ENCODE results near the gene LDLRAD3. TPM values are rescaled to one million over a fixed set of nuclear protein-coding genes. Genes with fewer than 3 reads are reported as not detected.

LDLRAD3 gene
- total RNA-seq, 4 donors from 2014 or later = 10.2 to 41.9 (median 19.8) TPM

GRCh38 chr11:36191941-36192340 lies 248.1 kb downstream of the LDLRAD3 start:
- Histone ChIP-seq H3K27me3 (no peaks in the 10 kb centered on the region), H3K9me3 (no peaks in the 10 kb centered on the region), H3K4me1 (no peaks in the 10 kb centered on the region), H3K36me3 (no peaks in the 10 kb centered on the region), H3K27ac (no peak overlapping the region), H3K4me3 (no peak overlapping the region)
- DNase-seq = no peak
- TF ChIP-seq POLR2A (IDR thresholded peaks at IDR 0.05) (no peak), CTCF (IDR thresholded peaks at IDR 0.05) (no peak)
- intact Hi-C loops (cut with DNase I; ENCODE audit: low total_unique reads) = no loop called here

- no peaks in the 10 kb centered on the region for H3K9me3 ChIP-seq
- intact Hi-C loops (cut with DNase I; ENCODE audit: low total_unique reads) = no loop called here
- H3K27me3 ChIP-seq = no peaks in the 10 kb centered on the region
- H3K36me3 ChIP-seq = no peaks in the 10 kb centered on the region
- H3K27ac ChIP-seq = no peak overlapping the region
- DNase-seq = no peak
- no peak overlapping the region for H3K4me3 ChIP-seq
- no peak for TF ChIP-seq POLR2A (IDR thresholded peaks at IDR 0.05)
- no peaks in the 10 kb centered on the region for H3K4me1 ChIP-seq
Measured at GRCh38 chr11:36192425-36193289, 248.8 kb downstream of the LDLRAD3 start.

GRCh38 chr11:36193290-36193619 lies 249.4 kb downstream of the LDLRAD3 start:
- TF ChIP-seq CTCF (IDR thresholded peaks at IDR 0.05) (no peak), POLR2A (IDR thresholded peaks at IDR 0.05) (no peak)
- Histone ChIP-seq H3K36me3 (no peaks in the 10 kb centered on the region), H3K4me1 (no peaks in the 10 kb centered on the region), H3K9me3 (no peaks in the 10 kb centered on the region), H3K4me3 (no peak overlapping the region), H3K27ac (no peak overlapping the region), H3K27me3 (no peaks in the 10 kb centered on the region)
- no peak for DNase-seq
- intact Hi-C loops (cut with DNase I; ENCODE audit: low total_unique reads) = no loop called here

GRCh38 chr11:36193721-36194120 lies 249.9 kb downstream of the LDLRAD3 start:
- no peaks in the 10 kb centered on the region for H3K9me3 ChIP-seq
- no peak overlapping the region for H3K27ac ChIP-seq
- TF ChIP-seq CTCF (IDR thresholded peaks at IDR 0.05) (no peak), POLR2A (IDR thresholded peaks at IDR 0.05) (no peak)
- H3K4me3 ChIP-seq = no peak overlapping the region
- no peak for DNase-seq
- intact Hi-C loops (cut with DNase I; ENCODE audit: low total_unique reads) = no loop called here
- H3K36me3 ChIP-seq = no peaks in the 10 kb centered on the region
- no peaks in the 10 kb centered on the region for H3K4me1 ChIP-seq
- no peaks in the 10 kb centered on the region for H3K27me3 ChIP-seq

- no peaks in the 10 kb centered on the region for H3K4me1 ChIP-seq
Measured at GRCh38 chr11:36195496-36196354, 251.9 kb downstream of the LDLRAD3 start.

More at GRCh38 chr11:36195496-36196354, 251.9 kb downstream of the LDLRAD3 start:
- no peak for DNase-seq
- Histone ChIP-seq H3K4me3 (no peak overlapping the region), H3K27me3 (no peaks in the 10 kb centered on the region), H3K36me3 (no peaks in the 10 kb centered on the region), H3K27ac (peak overlapping the region; percentile 11 to 12), H3K9me3 (no peaks in the 10 kb centered on the region)
- intact Hi-C loops (cut with DNase I; ENCODE audit: low total_unique reads) = no loop called here
- no peak for TF ChIP-seq POLR2A (IDR thresholded peaks at IDR 0.05)
- no peak for TF ChIP-seq CTCF (IDR thresholded peaks at IDR 0.05)

Measured in uterus (tissue), 4 donors.